ENCODE measurements around the gene TP73. TPM values are rescaled to one million over a fixed set of nuclear protein-coding genes. Genes with fewer than 3 reads are reported as not detected.

The TP73 gene
- total RNA-seq, 4 donors from 2014 or later = 4.9 to 8.8 (median 7.0) TPM

Small RNA genes within 50 kb of the gene (small RNA-seq; reads per million reads assigned to genes)
- gene RF02197 = 0 reads per million in 4 donors
- 0 reads per million in 4 donors for gene RN7SL574P

Other genes with a start within 250 kb of the TP73 start
- 10 to 100 TPM in 3 of 4 donors, 1 to 10 TPM in 1; 8.4 to 24.6 (median 22.4) TPM for gene ARHGEF16, start 197.9 kb upstream of the TP73 start, total RNA-seq
- gene MEGF6, start 41.0 kb upstream of the TP73 start, total RNA-seq = 10 to 100 TPM in 3 of 4 donors, 1 to 10 TPM in 1; 8.8 to 27.1 (median 16.8) TPM
- gene TPRG1L, start 27.5 kb upstream of the TP73 start, total RNA-seq = 10 to 100 TPM; 27.9 to 44.7 (median 33.2) TPM
- gene WRAP73, start 2.4 kb upstream of the TP73 start, total RNA-seq = 10 to 100 TPM in 2 of 4 donors, 1 to 10 TPM in 2; 7.6 to 17.2 (median 11.8) TPM
- gene CCDC27, start 99.9 kb downstream of the TP73 start, total RNA-seq = not detected
- gene SMIM1, start 120.2 kb downstream of the TP73 start, total RNA-seq = 1 to 10 TPM in 2 of 4 donors, not detected in 2; 1.5 to 5.3 TPM
- gene LRRC47, start 144.0 kb downstream of the TP73 start, total RNA-seq = 10 to 100 TPM; 23.5 to 32.6 (median 25.5) TPM
- 10 to 100 TPM; 18.7 to 24.4 (median 19.8) TPM for gene CEP104, start 204.7 kb downstream of the TP73 start, total RNA-seq
- 1 to 10 TPM; 1.6 to 8.2 (median 3.2) TPM for gene DFFB, start 205.0 kb downstream of the TP73 start, total RNA-seq
- gene C1orf174, start 247.8 kb downstream of the TP73 start, total RNA-seq = 10 to 100 TPM; 14.1 to 25.4 (median 23.9) TPM